Activated CD8-positive, alpha-beta memory T cell treated with anti-CD3 and anti-CD28 coated beads for 4 hours (primary cell): ENCODE measurements around the gene CPT1A.

Source experiments
- DNase-seq, 2 donors: peaks; one replicate each; pipeline ENCODE4 v3.0.0-alpha.2; 2020; ENCODE audit warnings: low read depth in 2 of 2

The CPT1A gene

DNA sequence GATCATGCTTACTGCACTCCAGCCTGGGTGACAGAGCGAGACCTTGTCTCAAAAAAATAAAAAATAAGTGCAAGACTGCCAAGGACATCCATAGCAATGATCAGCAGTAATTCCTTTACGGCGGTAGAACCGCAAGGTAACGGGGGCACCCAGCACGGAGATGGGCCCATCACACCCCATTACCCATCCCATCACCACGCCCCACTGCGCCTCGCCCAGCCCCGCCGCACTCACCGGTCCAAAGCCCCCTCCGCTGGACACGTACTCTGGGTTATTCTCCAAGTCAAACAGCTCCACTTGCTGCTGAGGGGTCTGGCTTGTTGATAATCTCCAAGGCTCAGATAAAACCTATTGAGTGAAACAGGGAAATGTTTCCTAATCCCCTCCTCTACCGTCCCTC is 81.7 kb downstream of the CPT1A start:
- no peak for DNase-seq

GRCh38 chr11:68757711-68758110 is 84.0 kb downstream of the CPT1A start:
- no peak for DNase-seq

DNA sequence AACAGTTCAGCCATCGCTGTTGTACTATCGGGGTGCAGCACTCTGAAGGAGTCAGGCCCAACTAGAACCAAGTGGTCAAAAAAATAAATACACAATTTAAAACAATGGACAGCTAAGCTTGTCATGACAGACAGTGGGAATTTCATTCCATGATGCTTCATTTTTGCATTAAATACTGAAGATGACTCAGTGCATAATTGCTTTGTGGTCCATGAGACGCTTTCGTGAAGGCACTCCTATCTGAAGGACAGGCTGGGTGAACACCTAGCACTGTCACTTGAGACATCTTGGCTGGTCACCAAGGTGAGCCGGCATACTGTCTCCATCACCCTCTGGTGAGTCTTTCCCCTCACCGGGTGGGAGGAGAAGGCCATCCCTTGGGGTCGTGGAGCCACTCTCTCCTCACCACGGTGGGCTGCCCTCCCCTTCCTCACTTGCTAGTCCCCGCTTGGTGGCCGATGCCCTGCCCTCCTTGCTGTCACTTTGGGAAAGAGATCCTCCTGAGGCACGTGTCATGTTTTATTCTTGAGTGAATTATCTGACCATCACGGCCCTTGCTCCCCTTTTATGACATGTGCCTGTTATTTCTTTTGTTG is 85.4 kb downstream of the CPT1A start:
- DNase-seq, result no peak

DNA sequence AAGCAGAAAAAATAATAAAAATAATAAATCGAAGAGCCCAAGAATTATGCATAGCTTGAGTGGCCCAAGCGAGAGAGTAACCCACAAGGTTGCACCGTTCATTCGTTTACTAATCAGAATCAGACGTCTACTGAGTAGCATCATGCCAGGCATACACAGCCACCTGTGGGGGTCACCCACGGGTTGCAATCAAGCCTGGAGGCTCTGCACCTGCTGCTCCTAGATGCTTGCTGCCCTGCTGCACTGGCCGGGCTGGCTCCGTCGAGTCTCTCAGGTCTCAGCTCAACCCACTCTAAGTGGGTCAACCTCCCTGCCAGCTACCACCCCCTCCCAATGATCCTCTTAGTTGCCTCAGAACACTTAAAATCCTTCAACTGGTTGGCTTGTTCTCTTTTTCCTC is 88.4 kb downstream of the CPT1A start:
- DNase-seq, result no peak

DNA sequence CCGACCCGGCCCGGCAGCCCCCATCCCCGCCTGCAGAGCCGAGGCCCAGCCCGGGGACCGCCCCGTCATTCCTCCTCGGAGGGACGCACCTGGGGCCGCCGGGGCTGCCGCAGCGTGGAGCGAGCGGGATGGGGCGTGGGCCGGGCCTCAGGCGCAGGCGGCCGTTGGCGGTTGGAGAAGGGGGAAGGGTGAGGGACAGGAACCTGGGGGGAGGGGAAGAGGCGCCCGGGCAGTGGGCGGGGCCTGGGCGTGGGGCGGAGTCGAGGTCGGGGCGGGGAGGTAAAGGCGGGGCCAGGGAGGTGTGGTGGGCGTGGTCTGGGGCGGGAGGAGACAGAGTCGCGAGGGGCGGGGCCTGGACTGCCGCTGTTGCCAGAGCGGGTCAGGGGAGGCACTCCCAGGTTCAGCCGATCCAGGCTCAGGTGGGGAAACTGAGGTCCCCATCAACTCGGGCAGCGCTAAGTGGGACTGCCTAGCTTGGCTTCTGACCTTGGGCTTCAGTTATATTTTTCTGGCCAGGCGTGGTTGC is 90.3 kb downstream of the CPT1A start, which contains the start of gene TESMIN:
Gene TESMIN (minus strand): TSS at position 190 of the 526 bp plus-strand sequence. CDS start 860 bp downstream, outside the sequence.
- DNase-seq, result peak; percentile 79 to 83

DNA sequence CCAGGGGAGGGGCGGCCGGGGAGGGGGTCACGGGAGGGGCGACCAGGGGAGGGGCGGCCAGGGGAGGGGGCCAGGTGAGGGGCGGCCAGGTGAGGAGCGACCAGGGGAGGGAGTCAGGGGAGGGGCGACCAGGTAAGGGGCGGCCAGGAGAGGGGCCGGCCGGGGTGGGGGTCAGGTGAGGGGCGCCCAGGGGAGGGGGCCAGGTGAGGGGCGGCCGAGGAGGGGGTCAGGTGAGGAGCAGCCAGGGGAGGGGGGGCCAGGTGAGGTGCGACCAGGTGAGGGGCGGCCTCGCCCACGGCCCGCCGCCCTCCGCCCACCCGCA is 90.8 kb downstream of the CPT1A start:
- no peak for DNase-seq

GRCh38 chr11:68750195-68751003 is 91.3 kb downstream of the CPT1A start:
- DNase-seq, result no peak

- no peak for DNase-seq
Observed at GRCh38 chr11:68749229-68750123, 92.2 kb downstream of the CPT1A start.

DNA sequence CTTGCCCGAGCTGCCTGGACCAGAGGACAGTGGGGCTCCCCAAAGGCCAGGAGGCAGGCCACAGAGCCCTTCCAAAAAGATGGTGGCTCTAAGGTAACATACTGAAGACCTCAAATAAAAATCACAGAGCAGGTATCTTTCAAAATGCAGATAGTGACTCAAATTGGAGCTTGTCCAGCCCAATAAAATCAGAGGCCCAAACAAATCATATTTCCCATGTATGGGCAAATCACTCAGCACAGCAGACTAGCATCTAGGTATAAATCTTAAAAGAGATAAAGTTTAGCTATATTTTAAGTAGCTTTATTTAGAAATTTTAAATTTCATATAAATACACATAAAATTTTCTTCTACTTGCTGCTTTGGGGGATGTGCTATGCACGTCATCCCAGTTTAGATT is 93.7 kb downstream of the CPT1A start:
- DNase-seq, result no peak

GRCh38 chr11:68743539-68743938 is 98.2 kb downstream of the CPT1A start:
- no peak for DNase-seq

GRCh38 chr11:68741463-68741862 is 100.3 kb downstream of the CPT1A start:
- DNase-seq, result no peak

DNA sequence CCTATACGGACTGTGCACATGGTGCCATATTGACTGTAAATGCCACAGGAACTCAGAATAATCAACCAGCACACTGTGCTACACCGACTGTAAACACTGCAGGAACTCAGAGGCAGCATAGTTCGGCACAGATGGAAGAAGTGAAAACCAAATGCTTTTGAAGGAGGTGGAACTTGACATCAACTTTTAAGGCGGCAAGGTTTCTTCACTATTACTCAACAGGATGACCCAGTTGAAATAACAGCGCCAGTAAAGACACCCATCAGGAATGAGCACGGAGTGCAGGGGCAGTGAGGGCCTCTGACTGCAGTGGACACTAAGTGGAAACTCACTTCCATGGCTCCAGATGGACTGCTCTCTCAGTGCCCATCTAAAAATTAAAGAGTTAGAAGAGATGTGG is 106.1 kb downstream of the CPT1A start:
- DNase-seq, result no peak

DNA sequence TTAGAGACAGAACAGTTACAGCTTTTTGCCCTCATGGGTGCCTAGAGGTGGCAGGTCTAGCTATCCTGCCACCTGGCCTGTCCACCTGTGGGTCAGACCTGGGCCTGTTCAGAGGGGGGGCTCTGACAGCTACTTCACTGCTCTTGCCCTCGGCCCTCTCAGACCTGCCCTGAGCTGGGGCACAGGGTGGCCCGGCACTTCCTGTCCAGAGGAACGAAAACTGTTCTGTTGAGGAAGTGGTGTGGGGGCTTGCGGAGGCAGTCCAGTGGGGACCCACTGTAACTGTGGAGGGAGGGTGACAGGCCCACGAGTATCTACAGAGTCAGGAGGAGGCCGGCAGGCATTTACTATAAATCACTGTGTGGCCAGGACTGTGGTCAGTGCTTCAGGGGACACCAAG is 106.6 kb downstream of the CPT1A start:
- no peak for DNase-seq

GRCh38 chr11:68734111-68734510 is 107.6 kb downstream of the CPT1A start:
- no peak for DNase-seq

DNA sequence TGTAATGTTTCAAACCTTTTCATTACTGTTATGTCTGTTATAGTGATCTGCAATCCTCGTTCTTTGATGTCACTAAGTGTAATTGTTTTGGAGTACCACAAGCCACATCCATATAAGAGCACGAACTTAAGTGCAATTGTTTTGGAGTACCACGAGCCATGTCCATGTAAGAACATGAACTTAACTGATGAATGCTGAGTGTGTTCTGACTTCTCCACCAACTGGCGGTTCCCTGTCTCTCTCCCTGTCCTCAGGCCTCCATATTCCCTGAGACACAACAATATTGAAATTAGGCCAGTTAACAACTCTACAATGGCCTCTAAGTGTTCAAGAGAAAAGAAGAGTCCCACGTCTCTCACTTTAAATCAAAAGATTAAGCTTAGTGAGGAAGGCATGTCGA is 113.9 kb downstream of the CPT1A start:
- no peak for DNase-seq

DNA sequence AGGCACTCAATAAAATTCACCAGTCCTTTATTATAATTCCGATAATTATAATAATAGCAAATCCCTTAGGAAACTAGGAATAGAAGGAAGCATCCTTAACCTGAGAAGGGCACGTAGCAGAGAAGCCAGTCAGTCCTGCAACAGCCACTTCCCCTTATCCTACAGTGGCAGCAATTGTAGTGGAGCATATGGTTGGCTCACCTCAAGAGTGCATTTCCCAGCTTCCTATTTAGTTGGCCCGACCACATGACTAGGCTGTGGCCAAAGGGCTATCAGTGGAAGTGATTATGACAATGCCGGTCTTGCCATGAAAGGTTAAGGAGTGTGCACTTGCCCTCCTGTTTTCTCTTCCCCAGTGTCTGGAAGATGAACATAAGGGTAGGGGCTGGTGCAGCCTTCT is 117.4 kb downstream of the CPT1A start:
- DNase-seq, result no peak

DNA sequence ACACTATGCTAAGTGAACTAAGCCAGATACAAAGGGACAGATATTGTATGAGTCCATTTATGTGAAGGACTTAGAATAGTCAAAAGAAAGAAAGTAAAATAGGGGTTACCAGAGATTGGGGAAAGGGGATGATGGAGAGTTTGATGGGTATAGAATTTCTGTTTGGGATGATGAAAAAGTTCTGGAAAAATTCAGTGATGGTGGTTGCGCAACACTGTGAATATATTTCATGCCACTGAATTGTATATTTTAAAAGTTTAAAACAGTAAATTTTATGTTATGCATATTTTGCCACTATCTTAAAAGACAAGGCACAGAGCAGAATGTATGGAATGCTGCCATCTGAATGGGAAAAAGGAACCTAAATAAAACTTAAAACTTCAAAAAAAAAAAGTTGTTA is 119.6 kb downstream of the CPT1A start:
- DNase-seq, result no peak

DNA sequence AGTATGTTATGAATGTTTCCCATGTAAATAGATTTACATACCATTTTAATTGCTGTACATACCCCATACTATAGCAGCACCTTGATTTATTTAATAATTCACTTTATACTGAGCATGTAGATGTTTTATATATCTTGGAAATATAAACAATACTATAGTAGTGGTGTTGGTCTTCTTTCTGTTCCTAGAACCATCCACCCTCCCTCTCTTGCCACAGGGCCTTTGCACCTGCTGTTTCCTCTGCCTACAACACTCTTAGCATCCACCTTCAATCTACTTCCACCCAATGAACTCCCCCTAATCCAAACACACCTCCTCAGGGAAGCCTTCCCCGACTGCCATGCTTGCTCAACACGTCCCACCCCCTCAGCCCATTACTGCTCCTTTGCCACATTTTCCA is 120.6 kb downstream of the CPT1A start:
- DNase-seq, result no peak

GRCh38 chr11:68715456-68716122 is 126.1 kb downstream of the CPT1A start:
- DNase-seq, result no peak

DNA sequence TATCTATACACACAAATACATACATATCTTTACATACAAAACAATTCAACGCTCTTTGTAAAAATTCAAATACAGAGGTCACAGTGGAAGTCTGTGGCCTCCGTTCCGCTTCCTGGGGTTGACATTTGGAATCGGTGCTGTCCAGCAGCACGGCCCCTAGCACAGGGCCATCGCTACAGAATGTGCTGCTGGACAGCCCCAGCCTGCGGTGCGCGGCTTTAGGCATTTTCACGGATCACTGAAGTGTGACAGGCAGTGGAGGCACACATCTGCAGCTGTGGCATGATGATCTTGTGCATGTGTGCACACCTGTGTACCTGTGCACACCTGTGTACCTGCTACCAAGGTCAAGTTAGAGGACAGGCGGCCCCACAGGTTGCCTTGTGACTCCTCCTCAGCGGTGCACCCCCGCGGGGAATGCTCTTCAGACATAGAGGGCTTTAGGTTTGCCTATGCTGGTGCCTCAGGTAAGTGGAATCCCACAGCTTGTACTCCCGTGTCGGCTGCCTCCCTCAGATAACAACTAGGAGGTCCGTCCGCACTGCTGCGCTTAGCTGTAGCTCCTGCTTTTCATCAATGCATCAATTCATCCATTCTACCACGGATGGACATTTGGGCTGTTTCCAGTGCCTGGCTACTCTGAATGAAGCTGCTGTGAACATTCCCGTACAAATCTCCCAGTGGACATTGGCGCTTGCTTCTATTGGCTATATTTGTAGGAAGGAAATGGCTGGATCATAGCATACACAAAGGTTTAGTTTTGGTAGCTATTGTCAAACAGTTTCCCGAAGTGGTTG is 127.5 kb downstream of the CPT1A start:
- no peak for DNase-seq

DNA sequence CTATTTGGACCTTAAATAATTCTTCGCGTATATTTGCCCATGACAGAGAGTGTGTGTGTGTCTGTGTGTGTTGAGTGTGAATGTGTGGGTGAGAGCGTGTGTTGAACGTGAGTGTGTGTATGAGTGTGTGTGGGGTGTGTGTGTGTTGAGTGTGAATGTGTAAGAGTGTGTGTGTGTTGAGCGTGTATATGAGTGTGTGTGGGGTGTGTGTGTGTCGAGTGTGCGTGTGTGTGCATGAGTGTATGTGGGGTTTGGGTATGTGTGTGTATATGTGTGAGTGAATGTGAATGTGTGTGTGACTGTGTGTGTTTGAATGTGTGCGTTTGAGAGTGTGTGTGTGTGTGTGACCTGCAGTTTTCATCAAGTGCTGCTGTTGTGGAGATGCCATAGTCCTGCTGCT is 130.6 kb downstream of the CPT1A start:
- DNase-seq, result no peak
